Neural cell (in vitro differentiated cells): ENCODE results near the gene ADCY5.

Experiments used
- CTCF ChIP-seq: fragments of 450-650 bp; IDR thresholded peaks from 2 replicates; pipeline ENCODE4 v1.5.1; 2014; ENCODE audit warnings: antibody characterized with exemption, mild to moderate bottlenecking, moderate library complexity; ENCODE audit not compliant: poor library complexity, severe bottlenecking
- POLR2AphosphoS5 ChIP-seq: IDR thresholded peaks from 2 replicates; pipeline ENCODE4 v1.6.1; 2012
- TAF1 ChIP-seq: IDR thresholded peaks from 2 replicates; pipeline ENCODE4 v1.6.1; 2012; ENCODE audit warnings: low read depth
- TF ChIP-seq, protein P1 (sequence below): IDR thresholded peaks from 2 replicates; pipeline ENCODE4 v1.6.1; 2012; ENCODE audit warnings: borderline replicate concordance

DNA sequence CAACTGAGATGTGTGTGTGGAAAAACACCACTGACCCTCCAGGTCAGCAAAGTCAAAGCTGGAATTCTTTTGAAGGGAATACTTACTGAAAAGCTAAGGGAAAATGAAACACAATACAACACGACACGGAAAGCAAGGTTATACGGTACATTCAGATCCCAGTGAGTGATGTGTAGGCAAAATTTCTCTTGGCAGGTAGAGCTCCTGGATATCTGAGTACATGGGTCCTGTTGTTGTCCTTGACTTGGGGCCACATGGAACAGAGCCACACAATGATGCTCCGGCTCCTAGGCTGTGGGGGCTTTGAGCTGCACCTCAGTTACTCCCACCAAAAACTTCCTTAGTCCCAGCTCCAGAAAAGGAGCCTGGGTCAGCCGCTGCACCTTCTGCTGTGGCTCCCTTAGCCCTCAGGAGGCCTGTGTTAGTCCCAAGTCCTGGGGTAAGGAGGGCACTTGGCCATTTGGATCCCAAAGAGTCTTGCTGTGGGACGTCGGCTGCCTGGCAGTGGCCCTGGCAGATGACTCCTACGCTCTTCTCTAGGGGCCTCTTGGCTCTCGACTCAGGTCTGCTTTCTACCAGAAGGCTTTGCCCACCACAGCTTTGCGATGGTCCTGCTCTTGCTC, 95.6 kb downstream of the ADCY5 start:
- TF ChIP-seq CTCF = no peak
- no peak for TF ChIP-seq TAF1
- TF ChIP-seq, protein P1, sequence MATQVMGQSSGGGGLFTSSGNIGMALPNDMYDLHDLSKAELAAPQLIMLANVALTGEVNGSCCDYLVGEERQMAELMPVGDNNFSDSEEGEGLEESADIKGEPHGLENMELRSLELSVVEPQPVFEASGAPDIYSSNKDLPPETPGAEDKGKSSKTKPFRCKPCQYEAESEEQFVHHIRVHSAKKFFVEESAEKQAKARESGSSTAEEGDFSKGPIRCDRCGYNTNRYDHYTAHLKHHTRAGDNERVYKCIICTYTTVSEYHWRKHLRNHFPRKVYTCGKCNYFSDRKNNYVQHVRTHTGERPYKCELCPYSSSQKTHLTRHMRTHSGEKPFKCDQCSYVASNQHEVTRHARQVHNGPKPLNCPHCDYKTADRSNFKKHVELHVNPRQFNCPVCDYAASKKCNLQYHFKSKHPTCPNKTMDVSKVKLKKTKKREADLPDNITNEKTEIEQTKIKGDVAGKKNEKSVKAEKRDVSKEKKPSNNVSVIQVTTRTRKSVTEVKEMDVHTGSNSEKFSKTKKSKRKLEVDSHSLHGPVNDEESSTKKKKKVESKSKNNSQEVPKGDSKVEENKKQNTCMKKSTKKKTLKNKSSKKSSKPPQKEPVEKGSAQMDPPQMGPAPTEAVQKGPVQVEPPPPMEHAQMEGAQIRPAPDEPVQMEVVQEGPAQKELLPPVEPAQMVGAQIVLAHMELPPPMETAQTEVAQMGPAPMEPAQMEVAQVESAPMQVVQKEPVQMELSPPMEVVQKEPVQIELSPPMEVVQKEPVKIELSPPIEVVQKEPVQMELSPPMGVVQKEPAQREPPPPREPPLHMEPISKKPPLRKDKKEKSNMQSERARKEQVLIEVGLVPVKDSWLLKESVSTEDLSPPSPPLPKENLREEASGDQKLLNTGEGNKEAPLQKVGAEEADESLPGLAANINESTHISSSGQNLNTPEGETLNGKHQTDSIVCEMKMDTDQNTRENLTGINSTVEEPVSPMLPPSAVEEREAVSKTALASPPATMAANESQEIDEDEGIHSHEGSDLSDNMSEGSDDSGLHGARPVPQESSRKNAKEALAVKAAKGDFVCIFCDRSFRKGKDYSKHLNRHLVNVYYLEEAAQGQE = no peak
- TF ChIP-seq POLR2AphosphoS5 = no peak
